ENCODE results near the gene SLC10A4. TPM values are rescaled to one million over a fixed set of nuclear protein-coding genes. Genes with fewer than 3 reads are reported as not detected.

The SLC10A4 gene
- total and polyA plus RNA-seq, 2 of the 13 experiments (the other 11 are each of a cell fraction or from before 2014, with no cell fraction given): 0.04 to 0.07 TPM

DNA sequence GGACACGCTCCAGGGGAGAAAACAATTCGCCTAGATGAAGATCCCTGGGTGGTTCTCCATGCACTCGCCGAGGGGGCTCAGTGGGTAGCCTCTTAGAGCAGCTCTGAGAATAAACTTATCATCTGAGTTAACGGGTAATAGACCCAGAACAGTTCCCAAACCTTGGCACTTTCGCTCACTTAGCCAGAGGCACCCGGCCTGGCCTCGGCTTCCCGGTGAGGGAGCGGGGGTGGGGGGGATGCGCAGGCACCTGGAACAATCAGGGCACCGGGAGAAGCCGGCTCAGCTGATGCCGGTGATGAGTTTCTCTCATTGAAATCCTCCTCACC, 6.5 kb downstream of the SLC10A4 start (continued):
- TF ChIP-seq, protein P1, sequence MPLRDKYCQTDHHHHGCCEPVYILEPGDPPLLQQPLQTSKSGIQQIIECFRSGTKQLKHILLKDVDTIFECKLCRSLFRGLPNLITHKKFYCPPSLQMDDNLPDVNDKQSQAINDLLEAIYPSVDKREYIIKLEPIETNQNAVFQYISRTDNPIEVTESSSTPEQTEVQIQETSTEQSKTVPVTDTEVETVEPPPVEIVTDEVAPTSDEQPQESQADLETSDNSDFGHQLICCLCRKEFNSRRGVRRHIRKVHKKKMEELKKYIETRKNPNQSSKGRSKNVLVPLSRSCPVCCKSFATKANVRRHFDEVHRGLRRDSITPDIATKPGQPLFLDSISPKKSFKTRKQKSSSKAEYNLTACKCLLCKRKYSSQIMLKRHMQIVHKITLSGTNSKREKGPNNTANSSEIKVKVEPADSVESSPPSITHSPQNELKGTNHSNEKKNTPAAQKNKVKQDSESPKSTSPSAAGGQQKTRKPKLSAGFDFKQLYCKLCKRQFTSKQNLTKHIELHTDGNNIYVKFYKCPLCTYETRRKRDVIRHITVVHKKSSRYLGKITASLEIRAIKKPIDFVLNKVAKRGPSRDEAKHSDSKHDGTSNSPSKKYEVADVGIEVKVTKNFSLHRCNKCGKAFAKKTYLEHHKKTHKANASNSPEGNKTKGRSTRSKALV (CRISPR knock-in tag; IDR thresholded peaks at IDR 0.05): no peak

DNA sequence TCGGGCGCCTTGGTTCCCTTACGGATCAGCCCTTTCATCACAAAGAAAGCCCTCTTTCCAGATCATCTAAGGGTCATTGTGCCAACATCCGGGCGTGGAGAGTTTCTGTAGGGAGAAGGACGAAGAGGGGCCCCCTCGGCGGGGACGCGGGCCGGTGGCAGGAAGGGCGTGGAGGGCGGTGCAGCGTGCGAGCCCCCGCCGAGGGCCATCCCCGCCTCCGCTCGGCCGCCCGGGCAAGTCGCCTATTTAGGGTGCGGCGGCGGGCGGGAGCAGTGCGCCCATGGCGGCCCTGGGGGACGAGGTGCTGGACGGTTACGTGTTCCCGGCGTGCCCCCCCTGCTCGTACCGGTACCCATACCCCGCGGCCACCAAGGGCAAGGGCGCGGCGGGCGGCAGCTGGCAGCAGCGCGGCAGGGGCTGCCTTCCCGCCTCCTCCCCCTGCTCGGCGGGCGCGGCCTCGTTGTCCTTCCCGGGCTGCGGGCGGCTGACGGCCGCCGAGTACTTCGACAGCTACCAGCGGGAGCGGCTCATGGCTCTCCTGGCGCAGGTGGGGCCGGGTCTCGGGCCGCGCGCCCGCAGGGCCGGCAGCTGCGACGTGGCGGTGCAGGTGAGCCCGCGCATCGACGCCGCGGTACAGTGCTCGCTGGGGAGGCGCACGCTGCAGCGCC, 7.0 kb downstream of the SLC10A4 start, which contains the start of gene ZAR1:
ZAR1 (plus strand) TSS at position 241 of the 668 bp plus-strand sequence; CDS start at position 281, 40 bp downstream.
- no peak for DNase-seq (ENCODE audit: low spot score)
- no peaks in the 10 kb centered on the region for H3K9me3 ChIP-seq (ENCODE audit: low read length)
- TF ChIP-seq ZSCAN20 (CRISPR knock-in tag; IDR thresholded peaks at IDR 0.05; ENCODE audit: borderline replicate concordance) (no peak), ZNF33B (CRISPR knock-in tag; IDR thresholded peaks at IDR 0.05) (no peak), RCOR2 (CRISPR knock-in tag; IDR thresholded peaks at IDR 0.05) (no peak), MTA1 (CRISPR knock-in tag; IDR thresholded peaks at IDR 0.05; ENCODE audit: borderline replicate concordance) (no peak), PLRG1 (conservative IDR thresholded peaks at IDR 0.05) (no peak), ZNF790 (CRISPR knock-in tag; IDR thresholded peaks at IDR 0.05; ENCODE audit: borderline replicate concordance) (no peak), RFXAP (CRISPR knock-in tag; IDR thresholded peaks at IDR 0.05; ENCODE audit: borderline replicate concordance) (no peak), MLLT10 (CRISPR knock-in tag; IDR thresholded peaks at IDR 0.05) (no peak), ONECUT2 (CRISPR knock-in tag; IDR thresholded peaks at IDR 0.05) (no peak), SP4 (CRISPR knock-in tag; IDR thresholded peaks at IDR 0.05) (no peak), CHD4 (IDR thresholded peaks at IDR 0.05; ENCODE audit: borderline replicate concordance, low read length) (no peak), MED13 (CRISPR knock-in tag; IDR thresholded peaks at IDR 0.05) (no peak)
- TF ChIP-seq, protein P2, sequence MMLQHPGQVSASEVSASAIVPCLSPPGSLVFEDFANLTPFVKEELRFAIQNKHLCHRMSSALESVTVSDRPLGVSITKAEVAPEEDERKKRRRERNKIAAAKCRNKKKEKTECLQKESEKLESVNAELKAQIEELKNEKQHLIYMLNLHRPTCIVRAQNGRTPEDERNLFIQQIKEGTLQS (CRISPR knock-in tag; IDR thresholded peaks at IDR 0.05): no peak
- CTCF ChIA-PET (ENCODE audit: low intra/inter-chr PET ratio, low total read pairs): no interaction called here
- intact Hi-C loops (cut with micrococcal nuclease; ENCODE audit: unreplicated experiment) (no loop called here), in situ Hi-C loops (cut with HindIII; ENCODE audit: extremely low pct_ligation_motif_present, low pct_unique_long_range_greater_than_20kb) (no loop called here)
- H3K27ac ChIP-seq (ENCODE audit: extremely low read length, insufficient read depth, low read length): no peak within 1 kb of the TSS
- ATAC-seq: peak; percentile 50
- H3K79me2 ChIP-seq (ENCODE audit: insufficient read depth, low read length): no peaks in the 10 kb centered on the region
- peak within 1 kb of the TSS; percentile 16 to 40 (median 26); a peak in 3 of 6 replicates for H3K4me3 ChIP-seq (replicated peaks in 1 of 3; ENCODE audit: insufficient read depth in 1 of 3, low read depth in 2 of 3, low read length in 3 of 3)
- H3K4me1 ChIP-seq (ENCODE audit: insufficient read depth, low read length): no peaks in the 10 kb centered on the region
- no peak within 1 kb of the TSS for H2AFZ ChIP-seq (ENCODE audit: low read length)
- no peaks in the 10 kb centered on the region for H3K36me3 ChIP-seq (replicated peaks in 1 of 2; ENCODE audit: control insufficient read depth in 1 of 2, insufficient read depth in 2 of 2, low read length in 2 of 2)
- H3K27me3 ChIP-seq (ENCODE audit: control insufficient read depth in 1 of 2, insufficient read depth in 2 of 2, low read length in 2 of 2): peaks cover 0 to 6% of the 10 kb centered on the region in 2 experiments; a peak in 3 of 5 replicates
- 47% methylated on average over 29 of the region's 80 CpGs for WGBS (ENCODE audit: low lambda C conversion rate)
- POLR2A ChIA-PET: no interaction called here
- no peak for FAIRE-seq
- BruUV-seq (replicated peaks): no TSS peak
- peak within 1 kb of the TSS; percentile 60 for H3K4me2 ChIP-seq (ENCODE audit: low read depth, low read length)
- H4K20me1 ChIP-seq (ENCODE audit: insufficient read depth, low read length): no peaks in the 10 kb centered on the region
- H3K9ac ChIP-seq (ENCODE audit: insufficient read depth, low read depth, low read length): no peak within 1 kb of the TSS

Data from HepG2 (cell line).